ENCODE results near the gene TMEM97.
"Not testable (repeated sequence)": the region's sequence is repeated elsewhere in the genome, so short reads cannot be mapped to it uniquely, and the experiment has no call there.

TMEM97 gene

DNA sequence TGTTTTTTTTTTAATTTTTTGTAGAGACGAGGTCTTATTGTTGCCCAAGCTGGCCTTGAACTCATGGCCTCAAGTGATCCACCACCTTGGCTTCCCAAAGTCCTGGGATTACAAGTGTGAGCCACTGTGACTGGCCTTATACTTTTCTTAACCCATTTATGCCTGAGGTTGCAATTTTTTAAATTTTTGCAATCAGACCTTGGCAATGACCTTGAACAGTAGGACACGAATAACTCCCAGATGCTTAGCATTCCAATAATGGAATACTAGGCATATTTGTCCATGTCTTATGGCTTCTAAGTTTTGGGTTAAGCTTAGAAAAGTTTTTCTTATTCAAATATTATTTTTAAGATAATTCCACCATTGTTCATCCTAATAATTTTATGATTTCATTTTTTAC lies 28.3 kb upstream of the TMEM97 start:
- Histone ChIP-seq H3K4me1 (ENCODE audit: control insufficient read depth, low read depth, low read length) (no peaks in the 10 kb centered on the region), H3K27me3 (ENCODE audit: control insufficient read depth, insufficient read depth, low read length) (no peaks in the 10 kb centered on the region), H3K36me3 (ENCODE audit: control insufficient read depth, low read depth, low read length) (no peaks in the 10 kb centered on the region), H3K9ac (ENCODE audit: low read length) (no peak overlapping the region), H3K27ac (ENCODE audit: low read length) (no peak overlapping the region), H3K4me3 (ENCODE audit: low read length) (no peak overlapping the region), H3K9me3 (ENCODE audit: control insufficient read depth, low read depth, low read length) (no peaks in the 10 kb centered on the region)

DNA sequence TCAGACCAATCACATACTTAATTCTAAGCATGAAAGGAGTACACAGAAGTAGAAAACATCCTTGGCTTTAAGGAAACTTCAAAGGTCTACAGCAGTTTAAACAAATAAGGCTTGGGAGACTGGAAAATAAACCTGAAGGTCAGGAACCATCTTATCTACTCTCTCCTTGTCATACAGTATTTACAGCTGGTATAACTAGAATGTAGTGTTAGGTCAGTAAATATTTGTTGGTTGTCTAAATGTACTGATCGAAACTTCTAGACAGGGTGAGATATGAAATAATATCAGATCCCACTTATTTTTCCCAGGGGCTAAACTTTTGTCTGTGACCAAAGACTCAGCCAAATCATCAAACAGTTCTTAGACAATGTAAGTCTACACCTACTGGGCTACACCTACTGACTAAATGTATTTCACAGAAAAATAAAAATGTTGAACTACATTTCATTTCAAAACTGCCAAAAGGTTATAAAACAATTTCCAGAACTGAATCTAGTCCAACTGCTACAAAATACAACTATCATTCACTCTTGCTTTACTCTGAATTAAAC lies 27.1 kb upstream of the TMEM97 start:
- H3K4me3 ChIP-seq (ENCODE audit: low read length): no peak overlapping the region
- H3K36me3 ChIP-seq (ENCODE audit: control insufficient read depth, low read depth, low read length): no peaks in the 10 kb centered on the region
- H3K9me3 ChIP-seq (ENCODE audit: control insufficient read depth, low read depth, low read length): no peaks in the 10 kb centered on the region
- H3K27me3 ChIP-seq (ENCODE audit: control insufficient read depth, insufficient read depth, low read length): no peaks in the 10 kb centered on the region
- no peak overlapping the region for H3K27ac ChIP-seq (ENCODE audit: low read length)
- no peaks in the 10 kb centered on the region for H3K4me1 ChIP-seq (ENCODE audit: control insufficient read depth, low read depth, low read length)
- no peak overlapping the region for H3K9ac ChIP-seq (ENCODE audit: low read length)

DNA sequence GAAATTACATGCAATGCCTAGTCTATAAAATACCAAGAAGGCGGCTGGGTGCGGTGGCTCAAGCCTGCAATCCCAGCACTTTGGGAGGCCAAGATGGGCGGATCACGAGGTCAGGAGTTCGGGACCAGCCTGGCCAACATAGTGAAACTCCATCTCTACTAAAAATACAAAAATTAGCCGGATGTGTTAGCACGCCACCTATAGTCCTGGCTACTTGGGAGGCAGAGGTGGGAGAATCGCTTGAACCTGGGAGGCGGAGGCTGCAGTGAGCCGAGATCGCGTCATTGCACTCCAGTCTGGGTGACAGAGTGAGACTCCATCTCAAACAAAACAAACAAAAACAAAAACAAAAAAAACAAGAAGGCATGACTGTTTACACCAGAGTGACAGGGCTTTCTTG lies 26.1 kb upstream of the TMEM97 start:
- H3K36me3 ChIP-seq (ENCODE audit: control insufficient read depth, low read depth, low read length); H3K27me3 ChIP-seq (ENCODE audit: control insufficient read depth, insufficient read depth, low read length); H3K4me1 ChIP-seq (ENCODE audit: control insufficient read depth, low read depth, low read length); H3K9me3 ChIP-seq (ENCODE audit: control insufficient read depth, low read depth, low read length); H3K9ac ChIP-seq (ENCODE audit: low read length); H3K27ac ChIP-seq (ENCODE audit: low read length); H3K4me3 ChIP-seq (ENCODE audit: low read length): not testable (repeated sequence)

DNA sequence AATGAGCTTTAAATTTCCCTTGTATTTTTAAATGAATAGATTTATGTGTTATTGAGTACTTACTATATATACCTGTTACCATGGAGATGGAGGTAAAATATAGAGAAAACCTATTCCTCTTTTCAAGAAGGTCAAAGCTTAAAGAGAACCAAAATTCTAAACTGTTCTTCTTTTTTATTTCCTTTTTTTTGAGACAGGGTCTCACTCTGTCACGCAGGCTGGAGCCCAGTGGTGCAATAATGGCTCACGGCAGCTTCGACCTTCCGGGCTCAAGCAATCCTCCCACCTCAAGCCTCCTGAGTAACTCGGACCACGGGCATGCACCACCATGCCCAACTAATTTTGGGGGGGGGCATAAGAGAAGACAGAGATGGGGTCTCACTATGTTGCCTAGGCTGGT lies 25.0 kb upstream of the TMEM97 start:
- Histone ChIP-seq H3K36me3 (ENCODE audit: control insufficient read depth, low read depth, low read length) (no peaks in the 10 kb centered on the region), H3K9ac (ENCODE audit: low read length) (no peak overlapping the region), H3K4me3 (ENCODE audit: low read length) (no peak overlapping the region), H3K27ac (ENCODE audit: low read length) (no peak overlapping the region), H3K4me1 (ENCODE audit: control insufficient read depth, low read depth, low read length) (no peaks in the 10 kb centered on the region), H3K9me3 (ENCODE audit: control insufficient read depth, low read depth, low read length) (no peaks in the 10 kb centered on the region), H3K27me3 (ENCODE audit: control insufficient read depth, insufficient read depth, low read length) (no peaks in the 10 kb centered on the region)

DNA sequence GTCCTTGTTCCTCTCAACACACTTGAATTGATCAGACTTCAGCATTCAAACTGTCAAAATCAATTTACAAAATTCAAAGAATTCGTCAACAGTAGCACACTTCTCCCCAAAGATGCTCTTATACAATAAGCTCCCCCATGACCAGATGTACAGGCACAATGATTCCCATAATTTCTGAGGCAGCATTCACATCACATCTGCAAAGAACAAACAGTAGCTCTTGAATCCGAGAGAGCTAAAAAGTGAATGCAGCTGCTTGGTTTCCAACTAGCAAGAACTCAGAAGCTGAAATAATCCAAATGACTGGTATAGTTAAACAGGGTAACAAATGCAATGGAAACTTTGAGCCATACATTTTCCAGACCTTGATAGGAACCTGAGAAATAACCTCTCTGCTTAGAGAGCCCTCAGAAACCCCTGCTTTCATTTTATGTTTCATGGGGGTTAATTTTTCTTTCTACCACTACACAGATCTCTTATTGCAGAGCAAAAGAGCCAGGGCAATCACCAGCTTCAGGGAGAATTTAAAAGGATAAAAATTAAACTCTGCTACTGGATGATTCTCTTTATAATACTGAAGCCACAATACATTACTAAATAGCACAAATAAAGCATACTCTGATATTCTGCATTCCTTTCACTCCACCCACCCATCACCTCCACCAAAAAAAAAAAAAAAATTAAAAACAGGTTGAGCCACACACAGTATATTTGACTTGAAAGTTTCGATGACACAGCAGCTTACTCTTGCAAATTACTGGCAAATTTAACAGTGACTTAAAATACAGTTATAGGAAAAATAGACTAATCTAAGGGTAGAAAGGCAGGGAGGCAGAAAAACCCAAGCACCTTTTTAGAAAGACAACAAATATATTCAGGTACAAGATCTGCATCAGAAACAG lies 23.1 kb upstream of the TMEM97 start:
- Histone ChIP-seq H3K4me1 (ENCODE audit: control insufficient read depth, low read depth, low read length) (no peaks in the 10 kb centered on the region), H3K27me3 (ENCODE audit: control insufficient read depth, insufficient read depth, low read length) (no peaks in the 10 kb centered on the region), H3K27ac (ENCODE audit: low read length) (no peak overlapping the region), H3K9ac (ENCODE audit: low read length) (no peak overlapping the region), H3K9me3 (ENCODE audit: control insufficient read depth, low read depth, low read length) (no peaks in the 10 kb centered on the region), H3K4me3 (ENCODE audit: low read length) (no peak overlapping the region), H3K36me3 (ENCODE audit: control insufficient read depth, low read depth, low read length) (no peaks in the 10 kb centered on the region)

DNA sequence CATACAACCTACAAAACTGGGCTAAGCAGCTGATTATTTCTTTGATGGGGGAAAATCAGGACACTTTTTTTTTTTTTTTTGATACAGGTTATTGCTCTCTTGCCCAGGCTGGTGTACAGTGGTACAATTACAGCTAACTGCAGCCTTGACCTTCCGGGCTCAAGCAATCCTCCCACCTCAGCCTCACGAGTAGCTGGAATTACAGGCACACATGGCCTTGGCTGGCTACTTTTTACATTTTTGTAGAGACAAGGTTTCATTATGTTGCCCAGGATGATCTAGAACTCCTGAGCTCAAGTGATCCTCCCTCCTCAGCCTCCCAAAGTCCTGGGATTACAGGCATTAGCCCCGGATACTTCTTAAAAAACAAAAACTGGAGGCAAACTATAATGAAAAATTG lies 20.6 kb upstream of the TMEM97 start:
- no peaks in the 10 kb centered on the region for H3K36me3 ChIP-seq (ENCODE audit: control insufficient read depth, low read depth, low read length)
- H3K4me1 ChIP-seq (ENCODE audit: control insufficient read depth, low read depth, low read length): no peaks in the 10 kb centered on the region
- no peaks in the 10 kb centered on the region for H3K9me3 ChIP-seq (ENCODE audit: control insufficient read depth, low read depth, low read length)
- no peak overlapping the region for H3K4me3 ChIP-seq (ENCODE audit: low read length)
- no peaks in the 10 kb centered on the region for H3K27me3 ChIP-seq (ENCODE audit: control insufficient read depth, insufficient read depth, low read length)
- no peak overlapping the region for H3K27ac ChIP-seq (ENCODE audit: low read length)
- no peak overlapping the region for H3K9ac ChIP-seq (ENCODE audit: low read length)

DNA sequence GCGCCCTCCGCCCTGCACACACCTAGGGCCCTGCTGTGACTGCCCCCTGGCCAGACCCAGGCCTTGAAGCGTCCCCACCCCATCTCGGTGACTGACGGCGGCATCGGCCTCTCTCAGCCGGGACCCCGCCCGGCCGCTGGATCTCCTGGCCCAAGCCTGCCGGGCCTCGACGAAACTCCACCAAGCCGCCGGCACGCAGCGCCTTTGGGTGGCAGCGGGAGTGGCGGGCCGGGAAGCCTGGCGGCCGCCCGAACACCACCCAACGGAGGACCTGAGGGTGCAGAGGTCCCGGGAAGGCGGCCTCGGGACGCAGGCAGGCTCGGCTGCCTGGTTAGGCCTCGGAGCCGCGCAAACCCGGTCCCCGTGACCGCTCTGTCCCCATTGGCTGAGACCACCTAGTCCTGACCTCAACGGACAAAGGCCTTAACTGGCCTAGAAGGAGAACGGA lies 12.0 kb upstream of the TMEM97 start:
- H3K27me3 ChIP-seq (ENCODE audit: control insufficient read depth, insufficient read depth, low read length): no peaks in the 10 kb centered on the region
- H3K36me3 ChIP-seq (ENCODE audit: control insufficient read depth, low read depth, low read length): no peaks in the 10 kb centered on the region
- H3K4me3 ChIP-seq (ENCODE audit: low read length): no peak overlapping the region
- no peak overlapping the region for H3K27ac ChIP-seq (ENCODE audit: low read length)
- H3K4me1 ChIP-seq (ENCODE audit: control insufficient read depth, low read depth, low read length): no peaks in the 10 kb centered on the region
- H3K9me3 ChIP-seq (ENCODE audit: control insufficient read depth, low read depth, low read length): no peaks in the 10 kb centered on the region
- H3K9ac ChIP-seq (ENCODE audit: low read length): no peak overlapping the region

DNA sequence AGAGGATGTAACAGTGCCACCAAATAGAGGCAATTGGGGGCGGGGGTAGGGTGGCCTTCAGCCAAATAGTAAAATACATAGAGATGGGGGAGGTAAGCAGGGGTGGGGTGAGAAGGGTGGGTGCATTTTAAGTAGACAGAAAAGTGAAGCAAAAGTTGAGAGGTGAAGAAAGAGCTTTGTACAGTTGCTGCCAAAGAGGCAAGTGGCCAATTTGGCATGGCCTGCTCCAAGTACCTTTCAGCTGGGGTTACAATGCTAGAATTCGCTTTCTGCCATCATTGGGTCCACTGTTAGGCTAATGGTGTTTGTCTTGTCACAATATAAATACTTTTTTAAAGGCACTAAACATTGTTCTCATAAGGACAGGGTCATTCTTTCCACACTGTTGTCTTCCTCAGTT lies 5.2 kb upstream of the TMEM97 start:
- no peaks in the 10 kb centered on the region for H3K27me3 ChIP-seq (ENCODE audit: control insufficient read depth, insufficient read depth, low read length)
- peaks cover 6% of the 10 kb centered on the region for H3K4me1 ChIP-seq (ENCODE audit: control insufficient read depth, low read depth, low read length)
- H3K36me3 ChIP-seq (ENCODE audit: control insufficient read depth, low read depth, low read length): no peaks in the 10 kb centered on the region
- H3K27ac ChIP-seq (ENCODE audit: low read length): no peak overlapping the region
- no peak overlapping the region for H3K9ac ChIP-seq (ENCODE audit: low read length)
- no peak overlapping the region for H3K4me3 ChIP-seq (ENCODE audit: low read length)
- H3K9me3 ChIP-seq (ENCODE audit: control insufficient read depth, low read depth, low read length): no peaks in the 10 kb centered on the region

DNA sequence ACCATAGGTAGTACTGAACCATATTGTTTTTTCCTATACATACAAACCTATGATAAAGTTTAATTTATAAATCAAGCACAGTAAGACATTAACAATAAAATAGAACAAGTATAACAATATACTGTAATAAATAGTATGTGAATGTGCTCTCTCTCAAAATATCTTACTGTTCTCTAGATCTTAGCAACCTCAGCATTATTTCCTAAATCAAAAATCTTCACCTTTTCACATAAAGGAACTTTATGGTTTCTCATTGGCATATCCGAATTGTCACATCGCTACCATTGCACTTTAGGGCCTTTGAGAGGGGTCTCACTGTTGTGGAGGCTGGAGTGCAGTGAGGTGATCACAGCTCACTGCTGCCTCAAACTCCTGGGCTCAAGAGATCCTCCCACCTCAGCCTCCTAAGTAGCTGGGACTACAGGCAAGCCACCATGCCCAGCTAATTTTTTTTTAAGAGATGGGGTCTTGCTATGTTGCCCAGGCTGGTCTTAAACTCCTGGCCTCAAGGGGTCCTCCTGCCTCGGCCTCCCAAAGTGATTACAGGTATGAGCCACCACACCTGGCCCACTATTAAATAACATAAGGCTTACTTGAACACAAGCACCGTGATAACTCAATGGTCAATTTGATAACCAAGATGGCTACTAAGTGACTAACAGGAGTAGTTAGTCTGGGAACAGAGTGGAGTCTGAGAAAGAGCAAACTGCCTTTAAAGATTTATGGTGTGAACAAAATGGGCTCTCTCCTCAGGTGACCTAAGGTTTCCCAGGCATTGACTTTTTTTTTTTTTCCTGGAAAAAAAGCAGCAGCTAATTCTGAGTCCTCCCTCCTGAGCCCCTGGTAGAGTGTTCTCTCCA lies 2.9 kb upstream of the TMEM97 start:
- no peak overlapping the region for H3K4me3 ChIP-seq (ENCODE audit: low read length)
- no peaks in the 10 kb centered on the region for H3K36me3 ChIP-seq (ENCODE audit: control insufficient read depth, low read depth, low read length)
- H3K9ac ChIP-seq (ENCODE audit: low read length): no peak overlapping the region
- H3K9me3 ChIP-seq (ENCODE audit: control insufficient read depth, low read depth, low read length): no peaks in the 10 kb centered on the region
- no peaks in the 10 kb centered on the region for H3K27me3 ChIP-seq (ENCODE audit: control insufficient read depth, insufficient read depth, low read length)
- no peak overlapping the region for H3K27ac ChIP-seq (ENCODE audit: low read length)
- H3K4me1 ChIP-seq (ENCODE audit: control insufficient read depth, low read depth, low read length): peaks cover 11% of the 10 kb centered on the region

DNA sequence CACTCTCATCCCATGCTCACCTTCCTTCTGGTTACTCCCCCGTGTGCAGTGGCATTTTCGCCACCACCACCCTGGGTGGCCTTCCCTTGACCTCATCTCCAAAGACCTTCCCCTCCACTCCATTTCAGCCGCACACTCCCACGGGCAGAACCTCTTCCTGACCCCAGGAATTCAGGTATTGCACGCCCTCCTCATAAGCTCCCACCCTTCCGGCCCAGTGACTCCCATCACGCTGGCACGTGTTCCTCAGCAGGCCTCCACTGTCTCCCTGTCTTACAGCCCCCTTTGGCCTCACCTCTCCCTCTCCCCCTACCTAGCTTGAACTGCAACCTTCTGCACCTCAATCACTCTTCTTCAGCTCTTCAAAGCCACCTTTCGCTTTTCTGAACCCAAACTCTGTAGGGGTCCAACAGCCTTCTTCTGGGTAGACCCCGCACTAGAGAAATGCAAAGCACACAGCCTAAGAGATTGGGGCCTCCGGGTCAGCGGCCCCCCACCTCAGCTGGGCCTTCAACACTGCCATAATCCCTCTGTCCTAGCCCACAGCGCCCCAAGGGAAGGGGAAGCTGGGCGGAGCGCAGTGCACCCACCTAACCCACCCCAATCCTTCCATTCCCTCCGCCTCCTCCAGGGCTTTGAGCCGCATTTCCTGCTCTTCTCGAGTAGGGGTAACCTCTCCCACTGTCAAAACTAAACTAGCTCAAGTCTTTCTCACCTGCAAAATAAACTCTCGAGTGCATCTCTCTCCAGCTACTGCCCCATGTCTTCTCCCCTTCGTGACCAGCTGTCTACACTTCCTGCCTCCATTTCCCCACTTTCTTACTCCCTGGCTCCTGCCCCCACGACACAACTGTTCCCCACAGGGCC lies 1.7 kb upstream of the TMEM97 start:
- peak overlapping the region; percentile 94 for H3K9ac ChIP-seq (ENCODE audit: low read length)
- H3K4me1 ChIP-seq (ENCODE audit: control insufficient read depth, low read depth, low read length): peaks cover 11% of the 10 kb centered on the region
- H3K9me3 ChIP-seq (ENCODE audit: control insufficient read depth, low read depth, low read length): no peaks in the 10 kb centered on the region
- no peaks in the 10 kb centered on the region for H3K36me3 ChIP-seq (ENCODE audit: control insufficient read depth, low read depth, low read length)
- no peak overlapping the region for H3K27ac ChIP-seq (ENCODE audit: low read length)
- H3K4me3 ChIP-seq (ENCODE audit: low read length): peak overlapping the region; percentile 84
- no peaks in the 10 kb centered on the region for H3K27me3 ChIP-seq (ENCODE audit: control insufficient read depth, insufficient read depth, low read length)

Data from iPS-18a (cell line).